ENCODE results near the gene LMNA. TPM values are rescaled to one million over a fixed set of nuclear protein-coding genes. Genes with fewer than 3 reads are reported as not detected.

LMNA gene
- total and polyA plus RNA-seq, 10 of the 15 experiments (the other 5 are each of a cell fraction or from before 2014, with no cell fraction given): 0.42 to 334 (median 81.1) TPM

DNA sequence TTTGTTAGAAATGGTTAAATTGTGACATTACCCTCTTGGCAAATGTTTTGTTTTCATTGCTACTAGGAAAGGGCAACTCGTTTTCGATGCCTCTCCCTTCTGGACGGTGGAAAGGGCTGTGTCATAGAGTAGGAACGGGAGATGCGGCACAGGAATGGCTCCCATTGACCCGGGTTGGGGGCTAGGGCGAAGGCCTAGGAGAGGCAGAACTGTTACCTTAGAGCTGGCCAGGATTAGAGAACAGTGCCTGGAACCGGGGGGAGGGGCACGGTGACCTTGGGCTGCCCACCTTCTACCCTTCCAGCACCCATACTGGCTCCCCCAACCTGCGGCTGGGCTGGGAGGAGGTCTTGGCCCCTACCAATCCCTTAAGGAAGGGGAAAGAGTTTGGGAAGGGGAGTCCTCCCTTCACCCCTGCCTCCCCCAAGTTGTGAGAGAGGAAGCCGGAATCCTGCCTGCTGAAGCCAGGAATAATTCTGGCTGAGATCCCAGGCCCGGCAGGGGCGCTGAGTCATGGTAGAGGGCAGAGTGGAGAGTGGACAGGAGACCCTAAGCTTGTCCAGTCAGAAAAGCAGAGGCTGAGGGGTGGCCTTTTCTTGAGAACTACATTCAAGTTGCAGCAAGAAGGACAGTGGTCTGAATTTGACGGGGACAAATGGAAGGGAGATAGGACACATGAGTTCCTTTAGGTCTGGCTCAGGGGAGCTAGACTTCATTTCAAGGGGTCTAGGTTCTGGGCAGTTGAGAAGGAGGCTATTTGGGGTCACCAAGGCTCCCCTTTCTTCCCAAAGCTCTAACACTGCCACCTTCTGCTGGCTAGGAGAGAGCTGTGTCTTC lies 8.2 kb downstream of the LMNA start:
- peak overlapping the region; percentile 30; the same call in 1 of the 2 replicates for H3K4me3 ChIP-seq
- SMC1A ChIA-PET (ENCODE audit: uncharacterized antibody, unreplicated experiment): interaction anchor here (0.7 to 23.6 kb wide), 6 partner anchors 9 to 104 kb away, joined by 3 to 874 read pairs (median 3); partner anchors contain the start of gene SEMA4A
- 0 out of 2 replicates have a peak overlapping the region, but pooled peaks have one; percentile 52 for H2AFZ ChIP-seq (ENCODE audit: control insufficient read depth, low read depth, low read length)

More for the DNA sequence above, 8.2 kb downstream of the LMNA start:
- H3K36me3 ChIP-seq (ENCODE audit: control insufficient read depth in 2 of 2, insufficient read depth in 2 of 2, low read length in 1 of 2): no peaks in the 10 kb centered on the region; a peak in 1 of 4 replicates
- no peak for DNase-seq (ENCODE audit: low read depth, low spot score)
- no peaks in the 10 kb centered on the region for H3K27me3 ChIP-seq (replicated peaks in 1 of 2; ENCODE audit: control insufficient read depth in 2 of 2, insufficient read depth in 2 of 2, low read length in 1 of 2)
- peaks cover 75% of the 10 kb centered on the region for H3K79me2 ChIP-seq (ENCODE audit: control insufficient read depth, insufficient read depth, low read length)
- no peak for ATAC-seq
- intact Hi-C loops (cut with micrococcal nuclease; ENCODE audit: unreplicated experiment): no loop called here
- 94% methylated on average over 14 of the region's 14 CpGs for WGBS (ENCODE audit: insufficient coverage, insufficient replicate concordance, low lambda C conversion rate, missing lambda C conversion rate)
- CTCF ChIA-PET: interaction anchor here (1.0 to 25.7 kb wide), 6 partner anchors 8 to 197 kb away, joined by 3 to 1294 read pairs (median 4); partner anchors contain the start of genes LMNA and PMF1
- TF ChIP-seq, protein P1, sequence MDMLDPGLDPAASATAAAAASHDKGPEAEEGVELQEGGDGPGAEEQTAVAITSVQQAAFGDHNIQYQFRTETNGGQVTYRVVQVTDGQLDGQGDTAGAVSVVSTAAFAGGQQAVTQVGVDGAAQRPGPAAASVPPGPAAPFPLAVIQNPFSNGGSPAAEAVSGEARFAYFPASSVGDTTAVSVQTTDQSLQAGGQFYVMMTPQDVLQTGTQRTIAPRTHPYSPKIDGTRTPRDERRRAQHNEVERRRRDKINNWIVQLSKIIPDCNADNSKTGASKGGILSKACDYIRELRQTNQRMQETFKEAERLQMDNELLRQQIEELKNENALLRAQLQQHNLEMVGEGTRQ (IDR thresholded peaks at IDR 0.05; ENCODE audit: borderline replicate concordance, low read depth, low read length): no peak
- TF ChIP-seq IKZF1 (conservative IDR thresholded peaks at IDR 0.05) (no peak), NBN (IDR thresholded peaks at IDR 0.05) (0 out of 2 replicates have a peak, but pooled peaks have one; percentile 8), BRCA1 (IDR thresholded peaks at IDR 0.05; ENCODE audit: low read depth, low read length) (no peak), MTA3 (IDR thresholded peaks at IDR 0.05; ENCODE audit: borderline replicate concordance, low read length) (no peak), SIN3A (IDR thresholded peaks at IDR 0.05; ENCODE audit: low read depth, low read length) (no peak), TCF3 (IDR thresholded peaks at IDR 0.05; ENCODE audit: borderline replicate concordance, insufficient read depth, low read depth, low read length) (no peak)
- TF ChIP-seq, protein P2, sequence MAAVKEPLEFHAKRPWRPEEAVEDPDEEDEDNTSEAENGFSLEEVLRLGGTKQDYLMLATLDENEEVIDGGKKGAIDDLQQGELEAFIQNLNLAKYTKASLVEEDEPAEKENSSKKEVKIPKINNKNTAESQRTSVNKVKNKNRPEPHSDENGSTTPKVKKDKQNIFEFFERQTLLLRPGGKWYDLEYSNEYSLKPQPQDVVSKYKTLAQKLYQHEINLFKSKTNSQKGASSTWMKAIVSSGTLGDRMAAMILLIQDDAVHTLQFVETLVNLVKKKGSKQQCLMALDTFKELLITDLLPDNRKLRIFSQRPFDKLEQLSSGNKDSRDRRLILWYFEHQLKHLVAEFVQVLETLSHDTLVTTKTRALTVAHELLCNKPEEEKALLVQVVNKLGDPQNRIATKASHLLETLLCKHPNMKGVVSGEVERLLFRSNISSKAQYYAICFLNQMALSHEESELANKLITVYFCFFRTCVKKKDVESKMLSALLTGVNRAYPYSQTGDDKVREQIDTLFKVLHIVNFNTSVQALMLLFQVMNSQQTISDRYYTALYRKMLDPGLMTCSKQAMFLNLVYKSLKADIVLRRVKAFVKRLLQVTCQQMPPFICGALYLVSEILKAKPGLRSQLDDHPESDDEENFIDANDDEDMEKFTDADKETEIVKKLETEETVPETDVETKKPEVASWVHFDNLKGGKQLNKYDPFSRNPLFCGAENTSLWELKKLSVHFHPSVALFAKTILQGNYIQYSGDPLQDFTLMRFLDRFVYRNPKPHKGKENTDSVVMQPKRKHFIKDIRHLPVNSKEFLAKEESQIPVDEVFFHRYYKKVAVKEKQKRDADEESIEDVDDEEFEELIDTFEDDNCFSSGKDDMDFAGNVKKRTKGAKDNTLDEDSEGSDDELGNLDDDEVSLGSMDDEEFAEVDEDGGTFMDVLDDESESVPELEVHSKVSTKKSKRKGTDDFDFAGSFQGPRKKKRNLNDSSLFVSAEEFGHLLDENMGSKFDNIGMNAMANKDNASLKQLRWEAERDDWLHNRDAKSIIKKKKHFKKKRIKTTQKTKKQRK (IDR thresholded peaks at IDR 0.05; ENCODE audit: low read depth, low read length): no peak
- no peaks in the 10 kb centered on the region for H4K20me1 ChIP-seq (ENCODE audit: control insufficient read depth, insufficient read depth)
- no TSS peak for BruUV-seq (replicated peaks)
- H3K9me3 ChIP-seq (replicated peaks; ENCODE audit: control insufficient read depth, insufficient read depth, low read length): no peaks in the 10 kb centered on the region
- FAIRE-seq: no peak
- RAD21 ChIA-PET (ENCODE audit: unreplicated experiment): interaction anchor here (1.1 to 22.2 kb wide), 4 partner anchors 7 to 32 kb away, joined by 3 to 695 read pairs (median 54); partner anchors contain the start of gene LMNA
- POLR2A ChIA-PET: interaction anchor here (0.7 to 12.7 kb wide), 7 partner anchors 8 to 32 kb away, joined by 3 to 128 read pairs (median 8); partner anchors contain the start of gene LMNA
- peak overlapping the region; percentile 67 for H3K4me2 ChIP-seq (ENCODE audit: control insufficient read depth, insufficient read depth)
- H3K9ac ChIP-seq (ENCODE audit: control insufficient read depth, insufficient read depth, low read length): peak overlapping the region; percentile 55
- H3K4me1 ChIP-seq (ENCODE audit: control insufficient read depth, insufficient read depth, low read length): peaks cover 61% of the 10 kb centered on the region
- in situ Hi-C loops (cut with MboI): no loop called here
- H3K27ac ChIP-seq (ENCODE audit: control insufficient read depth, insufficient read depth): peak overlapping the region; percentile 94

All from GM12878 (cell line).